ENCODE results near the gene ST6GAL1. TPM values are rescaled to one million over a fixed set of nuclear protein-coding genes. Genes with fewer than 3 reads are reported as not detected.
"Not testable (repeated sequence)": the region's sequence is repeated elsewhere in the genome, so short reads cannot be mapped to it uniquely, and the experiment has no call there.

Gene ST6GAL1
- total RNA-seq, 1 donor from 2014 or later: 46.0 TPM

DNA sequence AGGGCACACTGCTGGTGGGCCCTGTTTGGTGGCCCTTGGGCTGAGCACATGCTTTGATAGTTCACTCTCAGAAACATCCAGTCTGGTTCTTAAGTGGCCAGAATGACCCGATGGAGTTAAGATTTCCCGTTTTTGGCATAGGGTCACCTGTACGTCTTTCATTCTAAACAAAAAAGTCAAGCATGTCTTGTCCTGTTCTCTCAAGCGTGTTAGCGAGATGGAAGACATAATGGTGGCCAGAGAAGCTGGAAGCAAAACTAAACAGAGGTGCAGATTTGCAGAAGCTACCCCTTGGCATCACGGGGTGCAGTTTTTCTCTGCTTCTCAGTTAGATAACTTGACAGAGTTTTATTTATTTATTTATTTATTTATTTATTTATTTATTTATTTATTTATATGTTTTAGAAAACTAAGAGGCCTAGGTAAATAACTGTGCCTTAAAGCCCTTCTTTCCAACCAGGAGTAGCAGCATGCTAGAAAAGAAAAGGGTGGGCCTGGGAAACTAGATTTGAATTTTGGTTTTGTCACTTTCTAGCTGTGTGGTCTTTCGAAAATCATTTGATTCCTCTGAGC lies 63.0 kb downstream of the ST6GAL1 start:
- no peak for DNase-seq (ENCODE audit: low spot score)

DNA sequence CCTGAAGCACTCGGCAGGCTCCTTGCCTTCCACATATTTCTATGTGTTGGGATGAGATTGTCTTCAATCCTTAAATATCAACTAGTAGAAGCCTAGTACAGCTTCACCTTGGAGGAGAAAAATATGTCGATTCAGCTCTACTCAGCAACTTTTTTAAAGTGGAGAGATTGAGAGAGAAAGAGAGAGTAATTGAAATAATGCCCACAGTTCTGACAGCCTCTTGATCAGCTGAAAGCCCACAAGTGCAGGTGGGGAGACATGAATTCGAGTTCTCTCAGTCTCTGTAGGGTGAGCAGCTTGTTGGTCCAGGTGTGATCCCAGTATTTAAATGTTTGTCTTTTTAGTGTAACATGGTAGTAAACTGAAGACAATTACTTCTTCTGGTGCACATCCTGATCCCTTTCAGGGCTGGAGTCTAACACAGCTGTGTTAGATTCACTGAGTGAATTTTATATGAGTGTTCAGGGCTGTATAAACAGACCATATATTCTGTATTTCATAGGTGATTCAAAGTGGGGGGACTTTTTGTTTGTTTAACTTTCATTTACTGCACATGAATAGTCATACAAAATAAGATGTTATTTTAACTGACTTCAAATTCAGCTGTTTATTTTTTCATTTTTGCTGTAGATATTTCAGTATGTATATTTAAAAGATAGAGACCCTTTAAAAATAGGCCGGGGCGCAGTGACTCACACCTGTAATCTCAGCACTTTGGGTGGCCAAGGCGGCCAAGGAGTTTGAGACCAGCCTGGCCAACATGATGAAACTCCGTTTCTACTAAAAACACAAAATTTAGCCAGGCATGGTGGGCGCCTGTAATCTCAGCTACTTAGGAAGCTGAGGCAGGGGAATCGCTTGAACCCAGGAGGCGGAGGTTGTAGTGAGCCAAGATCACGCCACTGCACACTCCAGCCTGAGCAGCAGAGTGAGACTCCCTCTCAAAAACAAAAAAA lies 64.0 kb downstream of the ST6GAL1 start:
- no peak for DNase-seq (ENCODE audit: low spot score)

DNA sequence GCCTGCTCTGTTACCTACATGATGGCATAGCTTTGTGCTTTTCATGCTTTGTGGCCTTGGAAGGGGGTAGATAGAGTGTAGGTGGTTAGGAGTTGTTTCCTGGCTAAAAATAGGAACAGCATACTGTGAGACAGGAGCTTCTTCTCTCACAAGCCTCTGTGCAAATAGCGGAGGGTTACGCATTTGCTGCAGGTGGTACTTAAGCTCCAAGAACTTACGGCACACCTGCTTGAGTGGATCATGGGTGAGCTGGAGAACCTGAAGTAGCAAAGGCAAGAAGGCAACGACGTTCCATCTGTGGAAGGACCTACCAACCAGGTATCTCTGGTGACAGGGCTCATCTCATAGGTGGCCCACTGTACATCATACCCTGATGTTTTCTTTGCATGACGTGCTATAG lies 66.0 kb downstream of the ST6GAL1 start:
- no peak for DNase-seq (ENCODE audit: low spot score)

DNA sequence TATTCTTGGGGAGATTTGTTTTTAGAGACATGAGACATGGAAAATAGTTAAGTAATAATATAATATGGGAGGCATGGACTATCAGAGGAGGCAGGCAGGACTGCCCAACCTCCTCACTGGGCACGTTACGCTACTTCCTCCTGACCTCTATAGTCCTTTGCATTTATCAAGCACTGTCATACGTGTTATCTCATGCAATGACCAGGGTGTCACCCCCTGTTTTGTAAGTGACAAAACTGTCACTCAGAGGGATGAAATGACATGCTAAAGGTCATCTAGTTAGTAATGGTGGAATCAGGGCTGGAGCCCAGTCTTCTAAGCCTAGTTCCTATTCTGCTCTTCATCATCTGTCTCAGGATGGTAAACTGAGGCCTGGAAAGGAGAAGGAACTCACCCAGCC lies 66.7 kb downstream of the ST6GAL1 start:
- DNase-seq (ENCODE audit: low spot score): no peak

DNA sequence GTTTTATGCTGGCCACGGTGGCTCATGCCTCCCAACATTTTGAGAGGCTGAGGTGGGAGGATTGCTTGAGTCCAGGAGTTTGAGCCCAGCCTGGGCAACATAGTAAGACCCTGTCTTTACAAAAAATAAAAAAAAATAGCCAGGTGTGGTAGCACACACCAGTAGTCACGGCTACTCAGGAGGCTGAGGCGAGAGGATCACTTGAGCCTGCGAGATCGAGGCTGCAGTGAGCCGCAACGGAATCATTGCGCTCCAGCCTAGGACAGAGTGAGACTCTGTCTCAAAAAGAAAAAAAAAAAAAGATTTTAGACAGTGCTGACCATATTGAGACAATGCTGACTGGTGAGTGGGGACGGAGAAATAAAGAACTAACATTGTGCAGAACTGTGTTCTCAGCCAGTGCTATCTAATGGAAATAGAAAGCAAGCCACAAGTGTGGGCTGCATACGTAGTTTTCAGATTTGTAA lies 67.2 kb downstream of the ST6GAL1 start:
- DNase-seq (ENCODE audit: low spot score): no peak

DNA sequence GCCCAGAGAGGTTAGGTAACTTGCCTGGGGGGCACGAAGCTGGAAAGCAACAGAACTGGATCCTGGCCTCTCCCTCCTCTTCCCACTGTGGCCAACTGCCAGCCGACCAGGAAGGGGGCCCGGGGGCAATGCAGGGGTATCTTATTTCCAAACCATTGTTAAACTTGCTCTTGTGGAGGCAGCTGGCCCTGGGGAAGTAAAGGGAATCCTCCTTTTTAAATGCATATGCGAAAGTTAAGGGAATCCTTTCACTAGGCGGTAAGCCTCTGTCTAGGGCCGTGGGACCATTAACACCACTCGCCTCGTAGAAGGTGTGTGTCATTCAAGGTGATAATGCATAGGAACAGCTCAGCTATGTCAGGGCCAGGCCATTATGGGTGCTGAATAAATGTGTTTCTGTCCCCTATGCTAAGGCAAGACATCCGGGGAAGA lies 68.6 kb downstream of the ST6GAL1 start:
- DNase-seq (ENCODE audit: low spot score): no peak

DNA sequence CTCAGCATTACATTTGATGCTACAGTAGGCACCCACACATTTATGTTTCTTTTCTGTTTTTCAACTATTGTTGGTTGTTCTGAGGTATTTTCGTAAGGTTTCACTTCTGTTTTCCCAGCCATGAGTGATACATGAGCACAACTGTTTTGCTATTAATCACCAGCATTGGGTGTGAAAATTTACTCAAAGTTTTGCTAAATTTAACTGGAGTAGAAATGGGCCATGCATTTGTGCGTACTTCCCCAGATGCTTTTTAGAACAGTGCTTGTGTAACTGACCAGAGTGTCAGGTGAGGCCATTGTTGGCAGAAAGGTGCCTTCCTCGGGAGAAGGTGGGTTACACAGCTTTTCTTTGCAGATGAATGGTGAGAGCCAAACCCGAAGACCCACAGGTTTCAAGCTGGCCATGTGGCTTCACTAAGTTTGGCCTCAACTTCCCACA lies 70.4 kb downstream of the ST6GAL1 start:
- DNase-seq (ENCODE audit: low spot score): no peak

DNA sequence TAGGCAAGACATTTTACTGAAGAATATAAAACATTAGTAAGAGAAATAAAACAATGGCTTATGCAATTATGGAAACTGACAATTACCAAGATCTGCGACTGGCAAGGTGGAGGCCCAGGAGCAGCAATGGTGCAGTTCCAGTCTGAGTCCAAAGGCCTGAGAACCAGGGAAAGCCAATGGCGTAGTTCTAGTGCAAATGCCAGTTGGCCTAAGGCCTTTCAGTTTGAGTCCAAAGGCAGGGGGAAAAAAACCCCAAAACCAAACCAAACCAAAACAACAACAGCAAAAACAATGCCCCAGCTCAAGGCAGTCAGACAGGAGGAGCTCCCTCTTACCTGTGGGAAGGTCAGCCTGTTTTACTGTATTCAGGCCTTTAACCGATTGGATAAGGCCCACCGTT lies 72.6 kb downstream of the ST6GAL1 start:
- no peak for DNase-seq (ENCODE audit: low spot score)

DNA sequence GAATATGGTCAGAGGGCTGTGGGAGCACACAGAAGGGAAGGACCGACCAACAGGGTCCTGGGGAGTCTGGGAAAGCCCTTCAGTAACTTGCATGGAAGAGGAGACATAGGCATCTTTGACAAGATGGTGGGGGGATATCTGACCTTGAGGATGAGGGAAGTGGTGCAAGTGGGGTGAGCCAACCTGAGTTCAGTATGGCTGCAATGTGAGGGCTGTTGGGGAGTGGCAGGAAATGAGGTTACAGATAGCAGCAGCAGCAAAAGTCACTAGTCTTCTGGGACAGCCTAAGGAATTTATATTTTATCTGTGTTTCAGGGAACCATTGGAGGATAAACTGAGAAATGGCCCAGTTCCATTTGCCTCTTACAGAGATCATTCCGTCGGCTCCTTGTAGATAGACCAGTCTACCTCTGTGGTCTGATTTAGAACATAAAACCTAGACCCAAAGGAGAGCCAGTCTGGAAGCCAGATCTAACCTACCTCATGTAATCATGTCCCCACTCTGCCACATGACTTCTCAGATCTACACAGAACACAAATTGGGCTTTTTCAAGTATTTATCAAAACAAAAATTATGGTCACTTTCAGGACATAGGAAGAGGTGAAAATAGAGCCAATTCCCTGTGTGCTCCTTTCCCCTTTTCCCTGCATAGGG lies 75.6 kb downstream of the ST6GAL1 start:
- DNase-seq (ENCODE audit: low spot score): no peak

DNA sequence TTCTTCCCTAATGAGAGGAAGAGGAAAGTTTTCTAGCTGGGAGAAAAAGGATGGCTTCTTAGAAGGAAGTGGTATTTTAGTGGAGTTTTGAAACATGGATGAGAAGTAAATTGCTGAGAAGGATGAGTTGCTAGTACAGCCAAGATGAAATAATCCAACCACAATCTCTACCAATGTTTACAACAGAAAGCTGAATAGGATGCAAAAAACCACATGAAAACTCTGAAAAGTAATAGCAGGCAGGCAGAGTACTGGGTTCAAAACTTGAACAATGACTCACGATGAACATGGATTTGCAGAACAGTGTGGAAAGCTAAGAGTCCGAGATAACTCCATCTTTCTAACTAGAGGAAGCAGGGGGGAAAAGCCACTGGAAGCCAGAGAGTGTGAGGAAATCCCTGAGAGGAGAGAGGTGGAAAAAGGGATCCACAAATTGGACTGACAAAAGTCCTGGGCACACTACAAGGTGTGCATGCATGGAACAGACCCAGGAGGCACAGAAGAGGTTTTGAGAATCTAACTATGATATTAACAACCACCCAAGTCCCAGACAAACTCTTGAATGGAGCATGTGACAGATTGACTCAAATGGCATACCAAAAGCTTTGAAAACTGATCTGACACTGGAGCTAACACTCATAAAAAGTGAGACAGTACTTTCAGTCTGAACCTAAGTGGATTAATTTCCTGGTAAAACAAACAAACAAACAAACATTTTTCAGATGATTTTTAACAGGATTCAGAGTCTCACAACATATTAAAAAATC lies 76.7 kb downstream of the ST6GAL1 start:
- DNase-seq (ENCODE audit: low spot score): no peak

DNA sequence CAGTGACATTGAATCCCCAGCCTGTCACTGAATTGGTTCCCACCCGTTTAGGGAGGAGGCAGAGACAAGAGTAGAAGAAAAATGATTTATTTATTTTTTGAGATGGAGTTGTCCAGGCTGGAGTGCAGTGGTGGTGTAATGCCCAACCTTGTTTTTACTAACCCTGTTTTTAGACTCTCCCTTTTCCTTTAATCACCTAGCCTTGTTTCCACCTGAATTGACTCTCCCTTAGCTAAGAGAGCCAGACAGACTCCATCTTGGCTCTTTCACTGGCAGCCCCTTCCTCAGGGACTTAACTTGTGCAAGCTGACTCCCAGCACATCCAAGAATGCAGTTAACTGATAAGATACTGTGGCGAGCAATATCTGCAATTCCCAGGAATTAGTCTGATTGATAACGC lies 80.1 kb downstream of the ST6GAL1 start:
- not testable (repeated sequence) for DNase-seq (ENCODE audit: low spot score)

DNA sequence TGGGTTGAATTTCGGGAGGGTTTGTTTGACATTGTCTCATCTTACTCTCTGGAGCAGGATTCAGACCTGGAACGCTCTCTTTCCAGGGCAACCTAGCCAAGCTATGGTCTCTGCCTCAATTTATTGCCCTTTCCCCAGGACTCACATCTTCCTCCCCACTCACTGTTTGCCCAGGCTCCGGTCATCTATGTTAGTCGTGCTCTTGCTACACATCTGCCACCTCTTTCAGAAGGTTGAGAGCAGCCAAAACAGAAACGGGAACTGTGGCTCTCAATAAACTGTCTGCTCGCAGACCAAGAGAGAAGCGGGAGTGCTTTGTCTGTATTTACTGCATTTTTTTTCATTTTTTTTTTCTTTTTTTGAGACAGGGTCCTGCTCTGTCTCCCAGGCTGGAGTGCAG lies 81.6 kb downstream of the ST6GAL1 start:
- DNase-seq (ENCODE audit: low spot score): no peak

DNA sequence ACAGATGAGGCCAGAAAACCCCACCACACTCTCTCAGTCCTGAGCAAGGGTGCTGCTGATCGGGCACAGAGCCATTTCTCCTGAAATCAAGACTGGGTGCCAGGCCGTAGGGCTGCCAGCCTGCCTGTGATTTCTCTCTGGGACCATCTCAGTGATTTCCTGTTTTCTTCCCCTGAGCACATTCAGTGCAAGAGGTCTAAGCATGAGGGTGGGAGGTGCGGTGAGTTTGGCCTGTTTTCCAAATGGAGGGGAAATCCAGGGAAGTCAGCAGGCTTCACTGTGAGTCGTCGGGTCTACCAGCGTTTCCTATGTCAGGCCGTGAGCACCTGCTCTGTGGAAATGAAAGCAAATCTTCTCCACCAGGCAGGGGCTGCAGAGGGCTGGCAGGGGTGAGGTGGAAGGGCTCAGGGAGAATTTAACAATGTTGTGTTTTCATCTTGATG lies 82.3 kb downstream of the ST6GAL1 start:
- DNase-seq (ENCODE audit: low spot score): peak; percentile 40

DNA sequence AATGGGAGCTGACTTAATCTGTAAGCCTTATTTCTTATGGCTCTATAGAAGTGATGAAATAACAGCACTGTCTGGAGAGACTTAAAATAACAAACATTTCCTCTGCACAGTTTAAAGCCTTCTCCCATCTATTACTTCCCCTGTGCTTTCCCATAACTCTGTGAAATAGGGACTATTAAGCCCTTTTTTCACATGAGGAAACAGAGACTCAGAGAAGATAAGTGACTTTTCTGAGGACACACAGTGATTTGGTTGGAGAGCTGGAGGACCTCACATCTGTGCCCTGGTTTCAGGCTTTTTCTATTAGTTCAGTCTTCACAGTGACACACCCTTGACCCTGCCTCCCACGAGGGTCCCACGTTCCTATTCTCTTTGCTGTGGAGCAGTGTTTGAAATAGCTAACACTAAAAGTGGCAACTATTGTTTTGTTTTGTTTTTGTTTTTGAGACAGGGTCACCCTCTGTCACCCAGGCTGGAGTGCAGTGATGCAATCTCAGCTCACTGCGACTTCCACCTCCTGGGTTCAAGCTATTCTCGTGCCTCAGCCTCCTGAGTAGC lies 82.9 kb downstream of the ST6GAL1 start:
- DNase-seq (ENCODE audit: low spot score): no peak

DNA sequence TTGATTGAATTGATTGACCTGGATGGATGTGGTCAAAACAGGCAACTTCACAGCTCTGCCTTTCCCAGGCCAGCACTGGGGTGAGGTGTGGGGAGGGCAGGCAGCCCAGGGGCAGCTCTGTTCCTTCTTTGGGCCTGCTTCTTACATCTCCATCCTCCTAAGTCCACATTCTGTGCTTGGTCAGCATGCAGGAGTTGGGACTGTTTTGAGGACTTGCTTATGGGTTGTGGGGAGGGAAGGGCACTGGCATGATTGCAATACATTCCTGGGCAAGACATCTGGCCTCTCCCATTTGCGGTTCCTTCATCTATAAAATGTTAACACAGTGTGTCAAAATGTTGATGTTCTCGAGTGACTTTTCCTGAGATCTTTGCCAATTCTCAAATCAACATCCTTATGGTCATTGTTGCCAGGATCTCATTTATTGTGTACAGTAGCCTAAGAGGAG lies 84.1 kb downstream of the ST6GAL1 start:
- DNase-seq (ENCODE audit: low spot score): peak; percentile 33

DNA sequence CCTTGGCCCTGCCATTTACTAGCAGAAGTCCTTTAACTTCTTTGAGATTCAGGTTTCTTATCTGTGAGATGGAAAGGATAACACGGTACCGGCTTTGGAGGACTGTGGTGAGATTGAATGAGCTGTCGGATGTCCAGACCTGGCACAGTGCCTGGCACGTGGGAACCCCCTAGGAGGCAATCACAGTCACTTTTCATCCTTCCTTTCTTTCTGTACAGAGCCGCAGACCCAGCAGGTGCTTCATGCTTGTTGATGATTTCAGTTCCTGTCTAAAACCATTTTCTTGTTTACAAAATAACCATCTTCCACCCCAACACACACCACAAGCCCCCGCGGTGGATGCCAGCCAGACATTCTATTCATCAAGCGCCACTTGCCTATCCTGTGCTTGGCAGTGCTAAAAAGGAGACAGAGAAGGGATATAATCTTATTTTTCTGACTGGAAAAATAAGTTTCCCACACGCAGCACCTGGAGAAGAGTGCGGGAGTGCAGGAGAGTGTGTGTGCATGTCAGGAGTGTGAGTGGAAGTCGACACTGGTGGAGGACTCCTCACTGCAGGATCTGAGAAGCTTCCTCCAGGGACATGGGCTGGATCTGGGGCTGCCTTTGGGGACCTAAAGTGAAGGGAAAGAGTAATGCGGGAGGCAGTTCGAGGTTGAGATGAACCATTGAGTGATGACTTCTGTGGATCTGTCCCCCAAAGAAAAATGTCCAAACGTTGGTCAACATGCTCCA lies 85.7 kb downstream of the ST6GAL1 start:
- DNase-seq (ENCODE audit: low spot score): peak; percentile 23

DNA sequence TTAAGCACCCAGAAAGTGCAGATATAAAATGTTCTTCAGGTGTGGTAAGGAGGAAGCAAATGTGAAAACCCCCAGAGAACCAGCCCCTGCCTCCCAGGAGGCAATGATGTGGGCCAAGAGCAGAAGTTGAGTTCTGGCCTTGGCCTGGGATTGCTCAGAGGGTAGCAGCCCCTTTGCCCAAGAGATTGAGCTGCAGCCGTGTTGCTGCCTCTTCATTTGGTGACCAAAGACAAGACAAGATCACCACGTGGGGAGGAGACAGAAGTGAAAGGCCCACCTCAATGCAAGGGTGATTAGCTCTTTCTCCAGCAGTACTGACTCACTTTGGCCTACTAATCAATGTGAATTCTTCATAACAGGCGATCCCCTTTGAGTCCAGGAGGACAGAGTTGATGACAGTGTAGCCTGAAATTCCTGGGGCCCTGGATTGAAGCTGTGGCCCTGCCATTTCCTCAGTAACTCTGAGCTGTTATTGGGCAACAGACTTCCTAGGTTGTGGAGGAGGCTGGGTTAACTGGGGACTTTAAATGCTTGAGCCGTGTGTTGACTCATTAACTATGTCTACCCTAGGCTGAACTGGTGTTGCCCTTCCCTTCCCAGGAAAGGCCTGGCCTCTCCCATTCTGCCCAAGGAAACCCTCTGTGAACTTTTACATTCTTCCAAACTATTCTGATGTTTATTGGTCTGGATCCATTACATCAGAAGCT lies 86.5 kb downstream of the ST6GAL1 start:
- DNase-seq (ENCODE audit: low spot score): peak; percentile 19

DNA sequence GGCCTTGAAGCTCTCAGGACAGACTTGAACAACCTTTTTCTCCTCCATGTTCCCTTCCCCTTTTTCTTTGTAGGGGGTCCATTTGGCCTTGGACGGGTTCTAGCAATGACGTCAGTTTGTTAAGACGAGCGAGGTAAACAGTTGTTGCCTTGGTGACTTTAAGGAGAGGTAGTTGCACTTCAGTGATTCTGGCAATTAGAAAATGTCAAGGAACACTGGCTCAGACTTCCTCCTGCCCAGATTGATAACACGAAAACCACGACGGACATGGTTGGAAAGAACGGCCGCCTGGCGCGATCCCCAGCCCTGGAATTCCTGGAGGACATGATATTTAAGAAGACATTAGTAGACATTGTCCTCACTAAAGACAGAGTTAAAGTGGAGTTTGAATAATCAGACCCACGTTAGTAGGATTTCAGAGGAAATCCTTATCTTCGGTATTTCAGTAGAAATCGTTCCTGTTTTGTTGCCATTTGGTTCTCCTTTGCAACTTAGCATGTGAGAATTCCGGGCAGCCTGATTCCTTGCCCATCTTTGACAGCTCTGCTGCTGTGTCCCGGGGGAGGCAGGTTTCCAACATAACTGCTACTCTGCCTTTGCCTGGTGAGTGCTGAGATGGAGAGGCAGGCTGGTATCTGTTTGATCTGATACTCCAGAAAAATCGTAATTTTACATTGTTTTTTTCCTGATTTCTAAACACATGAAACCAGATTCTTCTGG lies 87.3 kb downstream of the ST6GAL1 start:
- DNase-seq (ENCODE audit: low spot score): peak; percentile 10

DNA sequence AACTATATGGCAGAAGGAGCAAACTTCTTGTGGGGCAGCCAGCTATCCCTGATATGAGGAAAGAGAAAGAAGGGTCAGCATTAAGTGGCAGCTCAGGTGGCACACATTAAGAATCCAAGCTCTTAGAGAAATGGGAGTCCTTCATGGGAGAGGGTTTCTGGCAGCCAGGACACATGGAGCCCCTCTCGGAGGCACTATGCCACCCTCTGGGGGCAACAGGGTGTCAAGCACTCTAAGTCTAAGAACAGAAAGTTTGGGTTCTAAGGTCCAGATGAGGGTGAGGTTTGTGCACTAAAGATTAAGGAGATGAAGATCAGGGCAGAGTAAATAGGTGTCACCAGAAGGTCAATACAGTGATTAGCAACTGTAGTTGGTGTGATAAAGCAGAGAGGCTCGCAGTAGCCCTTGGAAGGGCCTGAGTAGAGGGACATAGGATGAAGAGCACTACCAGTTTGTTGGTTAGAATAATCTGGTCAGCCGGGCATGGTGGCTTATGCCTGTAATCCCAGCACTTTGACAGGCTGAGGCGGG lies 89.3 kb downstream of the ST6GAL1 start:
- no peak for DNase-seq (ENCODE audit: low spot score)
